ENCODE measurements around the gene LGSN.
"Not testable (repeated sequence)": the region's sequence is repeated elsewhere in the genome, so short reads cannot be mapped to it uniquely, and the experiment has no call there.

LGSN gene

DNA sequence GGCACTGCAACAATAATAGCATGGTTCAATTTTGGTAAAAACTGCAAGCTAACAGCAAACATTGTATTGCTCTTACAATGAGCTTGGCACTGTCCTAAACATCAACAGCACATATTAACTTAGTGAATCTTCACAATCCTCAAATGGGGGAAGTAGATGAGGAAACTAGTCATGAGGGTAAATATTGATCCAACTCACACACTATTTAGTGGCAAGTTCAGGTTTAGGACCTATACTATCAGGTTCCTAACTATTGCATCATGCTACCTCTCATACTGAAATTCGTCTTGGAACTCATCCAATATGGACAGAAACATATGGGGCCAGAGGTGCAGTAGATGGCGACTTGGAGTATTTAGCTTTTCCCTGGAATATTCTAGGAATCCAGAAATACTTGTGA, 74.4 kb downstream of the LGSN start:
- Mint-ChIP-seq H3K4me3 (no peak overlapping the region), H3K36me3 (no peaks in the 10 kb centered on the region), H3K27me3 (no peaks in the 10 kb centered on the region), H3K4me1 (no peaks in the 10 kb centered on the region), H3K27ac (no peak overlapping the region), H3K9me3 (no peaks in the 10 kb centered on the region)
- ATAC-seq (replicated peaks) (no peak), DNase-seq (no peak)

- peaks cover 8 to 10% of the 10 kb centered on the region in 2 donors for H3K9me3 Mint-ChIP-seq
- H3K4me1 Mint-ChIP-seq: peaks cover 0 to 5% of the 10 kb centered on the region in 2 donors
- H3K4me3 Mint-ChIP-seq: peak overlapping the region; percentile 2 to 21
- peak; percentile 97 to 98 for ATAC-seq (replicated peaks)
- H3K36me3 Mint-ChIP-seq: no peaks in the 10 kb centered on the region
- peak overlapping the region; percentile 27 for H3K27ac Mint-ChIP-seq
- no peak for DNase-seq
- peaks cover 0 to 4% of the 10 kb centered on the region in 2 donors for H3K27me3 Mint-ChIP-seq
These were observed 83.4 kb downstream of the LGSN start for GRCh38 chr6:63236398-63236817.

- H3K4me1 Mint-ChIP-seq; H3K36me3 Mint-ChIP-seq; DNase-seq; H3K27ac Mint-ChIP-seq; ATAC-seq (replicated peaks); H3K4me3 Mint-ChIP-seq; H3K27me3 Mint-ChIP-seq: not testable (repeated sequence)
- peaks cover 8 to 12% of the 10 kb centered on the region in 2 donors for H3K9me3 Mint-ChIP-seq
These were observed 89.3 kb downstream of the LGSN start for GRCh38 chr6:63230511-63230910.

- not testable (repeated sequence) for H3K27ac Mint-ChIP-seq; H3K36me3 Mint-ChIP-seq; H3K4me1 Mint-ChIP-seq; DNase-seq; H3K4me3 Mint-ChIP-seq; ATAC-seq (replicated peaks); H3K27me3 Mint-ChIP-seq
- H3K9me3 Mint-ChIP-seq: peaks cover 6 to 10% of the 10 kb centered on the region in 2 donors
These were observed 89.8 kb downstream of the LGSN start for GRCh38 chr6:63230027-63230426.

GRCh38 chr6:63227928-63228894, 91.6 kb downstream of the LGSN start:
- H3K27me3 Mint-ChIP-seq; H3K36me3 Mint-ChIP-seq; H3K27ac Mint-ChIP-seq; H3K4me3 Mint-ChIP-seq; DNase-seq; H3K4me1 Mint-ChIP-seq; ATAC-seq (replicated peaks); H3K9me3 Mint-ChIP-seq: not testable (repeated sequence)

- not testable (repeated sequence) for DNase-seq, H3K9me3 Mint-ChIP-seq
These were observed 93.8 kb downstream of the LGSN start for GRCh38 chr6:63225987-63226386.

More at GRCh38 chr6:63225987-63226386, 93.8 kb downstream of the LGSN start:
- H3K4me3 Mint-ChIP-seq; H3K36me3 Mint-ChIP-seq; H3K27me3 Mint-ChIP-seq; ATAC-seq (replicated peaks); H3K4me1 Mint-ChIP-seq; H3K27ac Mint-ChIP-seq: not testable (repeated sequence)
